ENCODE results near the gene EYA4.

EYA4 gene

GRCh38 chr6:133242637-133243585, 1.8 kb downstream of the EYA4 start:
- no peak for DNase-seq

- no peak for DNase-seq
Measured at GRCh38 chr6:133243723-133244305, 2.7 kb downstream of the EYA4 start.

GRCh38 chr6:133244519-133244918, 3.4 kb downstream of the EYA4 start:
- DNase-seq = no peak

GRCh38 chr6:133245007-133245406, 3.9 kb downstream of the EYA4 start:
- no peak for DNase-seq

DNA sequence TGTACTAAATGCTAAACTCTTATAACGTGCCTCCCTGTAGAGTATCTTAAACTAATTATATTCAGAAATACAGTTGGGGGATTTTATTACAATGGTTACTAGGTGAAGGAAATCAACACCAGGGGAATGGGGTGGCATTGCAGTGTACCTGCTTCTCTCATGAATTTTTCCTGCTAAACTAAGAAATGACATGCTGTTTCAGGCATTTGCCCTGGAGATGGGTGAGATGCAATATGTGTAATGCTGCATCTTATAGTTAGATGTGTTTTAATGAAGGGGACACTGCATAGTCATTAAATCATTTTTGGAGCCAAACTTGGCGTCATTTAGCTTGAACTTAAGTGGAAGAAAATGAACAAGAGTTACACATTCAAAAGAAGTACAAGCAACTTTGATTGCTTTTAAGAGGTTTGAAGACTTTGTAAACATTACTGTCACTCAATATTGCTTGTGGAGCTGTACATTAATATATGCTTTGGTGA, 4.3 kb downstream of the EYA4 start:
- DNase-seq = no peak

DNA sequence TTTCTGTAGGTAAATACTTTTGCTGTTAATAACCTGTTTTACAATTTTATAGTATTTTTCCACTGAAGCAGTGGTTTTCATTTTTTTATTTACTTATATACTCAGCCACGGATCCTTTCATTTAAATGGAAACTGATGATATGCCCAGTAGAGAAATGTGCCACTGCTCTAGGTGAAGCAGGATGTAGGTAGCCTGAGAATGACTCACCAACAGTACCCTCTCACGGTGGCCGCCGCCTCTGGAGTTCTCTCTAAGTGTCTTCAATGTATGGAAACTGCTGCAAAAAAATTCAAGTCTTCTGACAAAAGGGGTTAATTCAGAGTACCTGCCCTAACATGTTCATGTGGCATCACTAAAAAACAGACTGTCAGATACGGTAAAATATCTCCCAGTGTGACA, 6.4 kb downstream of the EYA4 start:
- DNase-seq = no peak

GRCh38 chr6:133248241-133249001, 7.3 kb downstream of the EYA4 start:
- no peak for DNase-seq

DNA sequence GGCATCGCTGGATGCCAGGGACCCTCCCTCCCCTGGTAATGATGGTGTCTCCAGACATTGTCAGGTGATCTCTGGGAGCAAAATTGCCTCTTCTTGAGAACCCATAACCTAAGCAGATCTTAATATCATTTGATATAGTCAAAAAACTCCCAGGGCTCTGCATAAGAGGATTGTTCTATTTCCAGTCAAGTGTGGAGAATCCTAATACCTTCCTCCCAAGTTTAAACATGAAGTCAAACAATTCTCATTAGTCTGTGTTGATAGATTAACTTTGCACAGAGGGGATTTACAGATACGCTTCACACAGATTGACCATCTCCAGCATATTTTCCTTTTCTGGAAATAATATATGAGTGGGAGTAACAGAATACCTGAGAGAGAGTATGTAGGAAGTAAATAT, 10.5 kb downstream of the EYA4 start:
- DNase-seq = no peak

- no peak for DNase-seq
Measured at GRCh38 chr6:133254552-133255228, 13.5 kb downstream of the EYA4 start.

DNA sequence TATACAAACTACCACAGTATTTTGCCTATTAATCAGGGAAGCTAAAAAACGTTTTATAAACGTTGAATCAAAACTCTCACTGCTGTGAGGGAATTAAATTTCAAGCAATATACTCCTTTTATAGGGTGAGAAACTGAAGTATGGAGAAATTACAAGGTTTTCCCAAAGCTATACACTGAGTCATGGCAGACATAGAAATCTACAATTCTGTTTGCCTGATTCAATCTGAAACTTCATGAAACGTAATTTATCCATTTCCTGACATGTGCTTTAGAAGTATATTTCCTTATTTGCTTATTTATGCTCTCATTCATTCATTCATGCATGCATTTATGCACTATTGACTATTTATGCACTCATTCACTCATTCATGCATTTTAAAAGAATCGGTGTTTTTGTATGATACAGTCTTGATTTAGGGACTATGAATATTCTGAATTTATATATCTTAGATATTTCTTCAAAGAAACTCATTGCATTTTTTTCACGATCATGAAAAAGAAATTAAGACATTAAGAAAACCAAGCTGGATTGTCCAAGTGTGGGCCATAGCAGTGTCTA, 16.5 kb downstream of the EYA4 start:
- no peak for DNase-seq

DNA sequence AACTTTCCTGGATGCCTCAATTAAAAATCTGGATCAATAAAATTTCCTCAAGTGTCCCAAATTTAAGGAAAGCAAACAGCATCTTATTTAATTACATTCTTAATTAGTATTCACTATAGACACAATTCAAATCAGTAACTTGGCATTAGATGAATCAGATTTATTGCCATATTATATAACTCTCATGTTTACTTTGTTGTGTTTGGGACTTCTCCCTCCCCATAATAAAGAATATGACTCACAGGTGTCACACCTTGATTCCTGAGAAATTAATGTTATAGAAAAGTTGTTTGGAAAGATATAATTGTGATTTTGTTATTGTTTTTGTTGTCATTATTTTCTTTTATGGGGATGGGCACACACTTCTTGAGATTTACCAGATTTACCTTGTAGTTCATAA, 18.4 kb downstream of the EYA4 start:
- no peak for DNase-seq

- DNase-seq = no peak
Measured at GRCh38 chr6:133262804-133263203, 21.6 kb downstream of the EYA4 start.

- no peak for DNase-seq
Measured at GRCh38 chr6:133265066-133265465, 23.9 kb downstream of the EYA4 start.

DNA sequence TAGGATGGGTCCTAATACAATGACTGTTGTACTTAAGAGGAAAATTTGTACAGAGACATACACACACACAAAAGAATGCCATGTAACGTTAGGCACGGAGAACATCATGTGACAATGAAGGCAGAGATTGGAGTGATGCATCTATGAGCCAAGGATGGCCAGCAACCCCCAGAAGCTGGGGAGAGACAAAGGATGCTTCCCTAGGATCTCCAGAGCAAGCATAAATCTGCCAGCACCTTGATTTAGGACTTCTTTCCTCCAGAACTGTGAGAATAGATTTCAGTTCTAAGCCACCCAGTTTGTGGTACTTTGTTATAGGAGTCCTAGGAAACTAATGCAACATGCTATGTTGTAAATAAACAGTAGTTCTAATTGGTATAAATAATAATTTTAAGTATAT, 25.0 kb downstream of the EYA4 start:
- DNase-seq = no peak

DNA sequence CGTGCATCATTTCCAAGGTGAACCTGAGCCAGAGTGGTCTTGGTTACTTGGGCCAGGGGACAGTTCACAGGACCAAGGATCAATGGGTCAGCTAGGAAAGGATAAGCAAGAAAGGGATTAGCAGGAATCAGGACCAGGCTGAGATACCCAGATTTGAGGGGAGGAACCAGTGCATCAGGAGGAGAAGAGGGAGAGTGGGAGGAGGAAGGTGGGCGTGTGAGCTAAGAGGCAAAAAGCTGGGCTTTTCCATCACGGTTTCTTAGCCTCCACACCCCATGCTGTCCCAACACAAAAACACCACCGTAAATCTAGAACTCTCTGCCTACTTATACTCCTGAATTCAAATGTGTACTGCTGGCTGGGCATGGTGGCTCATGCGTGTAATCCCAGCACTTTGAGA, 27.5 kb downstream of the EYA4 start:
- no peak for DNase-seq

- DNase-seq = no peak
Measured at GRCh38 chr6:133274813-133275212, 33.7 kb downstream of the EYA4 start.

GRCh38 chr6:133275213-133275612, 34.1 kb downstream of the EYA4 start:
- no peak for DNase-seq

- DNase-seq = no peak
Measured at GRCh38 chr6:133277228-133277899, 36.2 kb downstream of the EYA4 start.

DNA sequence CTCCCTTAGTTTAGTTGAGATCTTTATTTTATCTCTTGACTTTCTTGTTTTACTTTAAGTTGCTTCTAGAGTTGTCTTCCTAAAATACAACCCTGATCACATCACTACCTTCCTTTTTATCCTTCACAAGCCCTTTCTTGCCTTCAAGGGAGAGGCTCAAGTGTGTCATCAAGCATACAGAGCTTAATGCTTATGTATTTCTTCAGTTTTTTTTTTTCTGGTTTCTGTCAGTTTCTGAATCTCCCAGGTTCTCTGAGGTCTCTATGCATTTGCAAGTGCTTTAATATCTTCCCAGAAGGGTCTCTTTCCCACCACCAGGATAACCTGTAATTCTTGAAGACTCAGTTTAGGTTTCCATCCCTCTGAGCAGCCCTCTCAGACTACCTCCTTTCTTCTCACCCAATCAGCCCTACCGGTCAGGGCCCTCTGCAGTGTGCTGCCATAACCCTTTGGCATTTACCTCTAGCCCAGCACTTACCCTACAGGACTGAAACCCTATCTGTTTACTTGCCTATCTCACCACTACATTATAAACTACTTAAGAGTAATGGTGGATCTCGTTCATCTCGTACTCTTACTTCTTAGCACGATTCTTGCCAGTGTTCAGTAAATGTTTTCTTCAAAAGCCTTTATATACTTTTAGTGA, 36.9 kb downstream of the EYA4 start:
- no peak for DNase-seq

DNA sequence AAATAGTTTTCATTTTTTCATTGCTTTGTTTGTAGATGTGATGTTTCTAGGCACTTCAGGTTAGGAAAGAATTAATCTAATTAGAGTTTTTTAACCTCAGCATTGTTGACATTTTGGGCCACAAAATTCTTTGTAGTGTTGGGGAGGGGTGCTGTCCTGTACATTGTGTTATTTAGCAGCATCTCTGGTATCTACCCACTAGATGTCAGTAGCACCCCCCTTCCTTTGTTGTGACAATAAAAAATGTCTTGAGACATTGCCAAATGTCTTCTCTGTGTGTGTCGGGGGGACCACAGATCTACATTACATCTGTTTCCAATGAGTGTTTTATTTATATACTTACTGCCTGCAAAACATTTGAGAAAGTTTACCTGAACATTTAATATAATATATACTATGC, 45.6 kb downstream of the EYA4 start:
- DNase-seq = peak; percentile 9

GRCh38 chr6:133288662-133289061, 47.5 kb downstream of the EYA4 start:
- DNase-seq = no peak
